Measurements from ENCODE around the gene F10.
A peak's percentile ranks its signal among the peaks of the same experiment; 100 is the strongest.

DNA sequence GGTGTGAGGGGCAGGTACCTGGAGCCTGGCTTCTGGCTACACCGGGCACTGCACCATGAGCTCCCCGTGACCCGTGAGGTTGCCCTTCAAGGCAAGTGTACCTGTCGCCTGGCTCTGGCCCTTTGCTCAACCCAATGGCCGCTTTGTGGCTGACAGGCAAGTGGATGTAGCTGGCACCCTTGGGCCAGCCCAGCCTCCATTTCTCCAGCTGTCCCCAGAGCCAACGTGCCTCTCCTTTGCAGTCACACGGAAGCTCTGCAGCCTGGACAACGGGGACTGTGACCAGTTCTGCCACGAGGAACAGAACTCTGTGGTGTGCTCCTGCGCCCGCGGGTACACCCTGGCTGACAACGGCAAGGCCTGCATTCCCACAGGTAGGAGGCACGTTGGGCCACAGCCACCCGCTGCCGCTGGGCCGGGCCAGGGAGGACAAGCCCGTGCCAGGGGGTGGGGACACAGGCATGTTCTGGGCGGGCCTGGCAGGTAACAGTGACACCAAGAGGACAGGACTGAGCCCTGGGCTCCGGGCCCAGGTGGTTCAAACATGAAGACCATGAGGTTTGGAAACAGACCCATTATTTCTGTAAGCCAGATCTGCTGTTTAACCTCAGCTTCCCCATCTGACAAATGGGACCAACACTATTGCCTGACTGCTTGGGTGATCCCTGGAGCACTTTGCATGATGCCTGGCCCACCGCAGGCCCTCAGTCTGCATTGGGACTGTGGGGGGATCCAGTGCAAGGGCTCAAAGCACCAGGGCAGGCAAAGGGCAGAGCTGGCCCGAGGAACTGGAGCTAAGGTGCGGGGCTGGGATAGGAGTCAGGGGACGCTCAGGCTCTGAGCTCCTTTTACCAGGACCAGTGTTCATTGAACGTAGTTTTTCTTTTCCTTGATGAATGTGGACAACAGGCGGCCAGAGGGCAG lies 18.3 kb downstream of the F10 start:
- peak in 1 of 4 experiments; percentile 28 for TF ChIP-seq CTCF (IDR thresholded peaks at IDR 0.05)
- no peak for TF ChIP-seq POLR2A (IDR thresholded peaks at IDR 0.05)

Data from prostate gland (tissue), 2 donors.